PC-3 (cell line): ENCODE results near the gene FAM221B. TPM values are rescaled to one million over a fixed set of nuclear protein-coding genes. Genes with fewer than 3 reads are reported as not detected.

Experiments
- ATAC-seq: fragments of 200-7000 bp; cut with Tn5 transposase; 2 replicates; pipeline ENCODE4 v1.9.1; 2020; ENCODE audit warnings: mild to moderate bottlenecking, moderate library complexity
- BruUV-seq: library from RNA; stranded (reverse); fragments of 400-500 nt; replicated peaks from 2 replicates; lab custom pipeline; 2021; lab: Mats Ljungman, UMichigan
- CTCF ChIA-PET: fragments of 300-600 bp; sonication (Branson Sonifier 250); formaldehyde crosslinking; loops from one replicate; lab custom pipeline; 2022; ENCODE audit warnings: antibody characterized with exemption; lab: Charles Lee
- POLR2A ChIA-PET: fragments of 300-600 bp; sonication (Branson Sonifier 250); formaldehyde crosslinking; loops from one replicate; lab custom pipeline; 2022; ENCODE audit warnings: antibody characterized with exemption; ENCODE audit not compliant: unreplicated experiment; lab: Charles Lee
- DNase-seq: peaks from one replicate; pipeline ENCODE4 v3.0.0-alpha.2; 2015
- H2AFZ ChIP-seq: fragments of 300-600 bp; sonication (generic); 2 replicates; pipeline ENCODE4 v1.6.0; 2016; ENCODE audit warnings: antibody characterized with exemption, low read length
- H3F3A ChIP-seq: fragments of 300-600 bp; sonication (generic); one replicate; pipeline ENCODE4 v1.6.0; 2017; ENCODE audit warnings: antibody characterized with exemption, low read length, control low read depth, mild to moderate bottlenecking; ENCODE audit not compliant: unreplicated experiment
- H3K27ac ChIP-seq: fragments of 300-600 bp; sonication (generic); 2 replicates; pipeline ENCODE4 v1.5.1; 2016; ENCODE audit warnings: mild to moderate bottlenecking, low read length
- H3K27me3 ChIP-seq: fragments of 300-600 bp; sonication (generic); 2 replicates; pipeline ENCODE4 v1.6.1; 2016; ENCODE audit warnings: low read length, mixed read lengths
- H3K36me3 ChIP-seq: fragments of 300-600 bp; sonication (generic); 2 replicates; pipeline ENCODE4 v1.6.1; 2016; ENCODE audit warnings: low read depth, mixed run types, low read length, mixed read lengths
- H3K4me1 ChIP-seq: fragments of 300-600 bp; sonication (generic); 2 replicates; pipeline ENCODE4 v1.5.1; 2016; ENCODE audit warnings: low read length; ENCODE audit not compliant: insufficient read depth
- H3K4me2 ChIP-seq: fragments of 300-600 bp; sonication (generic); 2 replicates; pipeline ENCODE4 v1.6.0; 2016; ENCODE audit warnings: low read length
- H3K4me3 ChIP-seq: fragments of 300-600 bp; sonication (generic); 2 replicates; pipeline ENCODE4 v1.5.1; 2016; ENCODE audit warnings: mild to moderate bottlenecking, low read length, mixed read lengths
- H3K79me2 ChIP-seq: fragments of 300-600 bp; sonication (generic); 2 replicates; pipeline ENCODE4 v1.6.1; 2017; ENCODE audit warnings: low read length, mixed read lengths
- H3K9ac ChIP-seq: fragments of 300-600 bp; sonication (generic); 2 replicates; pipeline ENCODE4 v1.6.0; 2016; ENCODE audit warnings: mild to moderate bottlenecking, low read length
- H3K9me2 ChIP-seq: fragments of 300-600 bp; sonication (generic); replicated peaks from 2 replicates; pipeline ENCODE4 v1.6.1; 2016; ENCODE audit warnings: mixed run types, low read length, mixed read lengths
- H3K9me3 ChIP-seq: fragments of 300-600 bp; sonication (generic); 2 replicates; pipeline ENCODE4 v1.6.1; 2016; ENCODE audit warnings: low read length, mixed read lengths
- H4K20me1 ChIP-seq: fragments of 300-600 bp; sonication (generic); 2 replicates; pipeline ENCODE4 v1.6.1; 2016; ENCODE audit warnings: low read length, mixed read lengths
- CTCF ChIP-seq: fragments of 300-600 bp; sonication (generic); conservative IDR thresholded peaks from 2 replicates; pipeline ENCODE4 v1.5.1; 2017; ENCODE audit warnings: antibody characterized with exemption, low read depth, mild to moderate bottlenecking, low read length
- EZH2 ChIP-seq: fragments of 300-600 bp; sonication (generic); IDR thresholded peaks from one replicate; pipeline ENCODE4 v1.6.1; 2017; ENCODE audit warnings: antibody characterized with exemption, mild to moderate bottlenecking, low read length; ENCODE audit not compliant: unreplicated experiment
- EZH2phosphoT487 ChIP-seq: fragments of 300-600 bp; sonication (generic); IDR thresholded peaks from 2 replicates; pipeline ENCODE4 v1.6.1; 2018; ENCODE audit warnings: mild to moderate bottlenecking, antibody characterized with exemption, low read length, borderline replicate concordance
- intact Hi-C: fragments of 100-400 bp; cut with micrococcal nuclease; formaldehyde crosslinking; loops from 2 replicates; pipeline ENCODE4 v1.9.0; 2023
- total RNA-seq: library from RNA; depleted of rRNA; stranded (reverse); fragments of >200 nt; gene quantifications from 2 replicates; pipeline ENCODE4 v1.2.3, GENCODE V29; 2014

Gene FAM221B
- total RNA-seq, 1 experiment from 2014 or later, result not detected

GRCh38 chr9:35863583-35863982, 35.1 kb upstream of the FAM221B start:
- H3K9me2 ChIP-seq, result no peaks in the 10 kb centered on the region
- ChIA-PET POLR2A (no interaction called here), CTCF (no interaction called here)
- no peak overlapping the region for H3K4me2 ChIP-seq
- no peak overlapping the region for H2AFZ ChIP-seq
- ATAC-seq (no peak), DNase-seq (no peak)
- no peaks in the 10 kb centered on the region for H3K79me2 ChIP-seq
- no peaks in the 10 kb centered on the region for H3K4me1 ChIP-seq
- no peaks in the 10 kb centered on the region for H3K36me3 ChIP-seq
- intact Hi-C loops, result no loop called here
- no peak overlapping the region for H3K27ac ChIP-seq
- no peak overlapping the region for H3K4me3 ChIP-seq
- H3K9me3 ChIP-seq, result no peaks in the 10 kb centered on the region
- TF ChIP-seq EZH2 (no peak), CTCF (no peak), EZH2phosphoT487 (no peak)
- no TSS peak for BruUV-seq
- no peaks in the 10 kb centered on the region for H3K27me3 ChIP-seq
- no peak overlapping the region for H3K9ac ChIP-seq
- no peaks in the 10 kb centered on the region for H4K20me1 ChIP-seq
- H3F3A ChIP-seq, result no peaks in the 10 kb centered on the region

GRCh38 chr9:35862328-35862727, 33.8 kb upstream of the FAM221B start:
- H3K27ac ChIP-seq, result no peak overlapping the region
- H3K9me2 ChIP-seq, result no peaks in the 10 kb centered on the region
- intact Hi-C loops, result no loop called here
- no peak overlapping the region for H2AFZ ChIP-seq
- CTCF ChIA-PET, result no interaction called here
- no peak for DNase-seq
- no peaks in the 10 kb centered on the region for H3K4me1 ChIP-seq
- H3K79me2 ChIP-seq, result no peaks in the 10 kb centered on the region
- H3K9ac ChIP-seq, result no peak overlapping the region
- no peaks in the 10 kb centered on the region for H3K36me3 ChIP-seq
- H3F3A ChIP-seq, result no peaks in the 10 kb centered on the region
- TF ChIP-seq EZH2, result no peak
- TF ChIP-seq CTCF, result no peak
- no peak for TF ChIP-seq EZH2phosphoT487
- ATAC-seq, result no peak
- POLR2A ChIA-PET, result no interaction called here
- H3K9me3 ChIP-seq, result no peaks in the 10 kb centered on the region
- no peak overlapping the region for H3K4me3 ChIP-seq
- BruUV-seq, result no TSS peak
- H4K20me1 ChIP-seq, result no peaks in the 10 kb centered on the region
- no peak overlapping the region for H3K4me2 ChIP-seq
- H3K27me3 ChIP-seq, result no peaks in the 10 kb centered on the region

- Histone ChIP-seq H3K27me3 (no peaks in the 10 kb centered on the region), H3K9me2 (no peaks in the 10 kb centered on the region), H3K4me3 (no peak overlapping the region), H2AFZ (no peak overlapping the region), H4K20me1 (no peaks in the 10 kb centered on the region), H3K36me3 (no peaks in the 10 kb centered on the region), H3K27ac (no peak overlapping the region), H3K9ac (no peak overlapping the region), H3K79me2 (no peaks in the 10 kb centered on the region), H3K4me2 (no peak overlapping the region), H3F3A (no peaks in the 10 kb centered on the region), H3K4me1 (no peaks in the 10 kb centered on the region), H3K9me3 (no peaks in the 10 kb centered on the region)
- BruUV-seq, result no TSS peak
- ATAC-seq (no peak), DNase-seq (no peak)
- POLR2A ChIA-PET, result no interaction called here
- intact Hi-C loops, result no loop called here
- CTCF ChIA-PET, result no interaction called here
- TF ChIP-seq CTCF (no peak), EZH2 (no peak), EZH2phosphoT487 (no peak)
Measured at GRCh38 chr9:35861161-35861897, 32.8 kb upstream of the FAM221B start.
